Activated CD4-positive, alpha-beta T cell treated with anti-CD3 and anti-CD28 coated beads for 24 hours (primary cell): ENCODE data around the gene SCGB1A1.
"Not testable (repeated sequence)": the region's sequence is repeated elsewhere in the genome, so short reads cannot be mapped to it uniquely, and the experiment has no call there.

ENCODE experiments used
- DNase-seq, 2 donors: peaks; one replicate each; pipeline ENCODE4 v3.0.0-alpha.2; 2020; ENCODE audit warnings: low read depth in 2 of 2

The SCGB1A1 gene, protein sequence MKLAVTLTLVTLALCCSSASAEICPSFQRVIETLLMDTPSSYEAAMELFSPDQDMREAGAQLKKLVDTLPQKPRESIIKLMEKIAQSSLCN

DNA sequence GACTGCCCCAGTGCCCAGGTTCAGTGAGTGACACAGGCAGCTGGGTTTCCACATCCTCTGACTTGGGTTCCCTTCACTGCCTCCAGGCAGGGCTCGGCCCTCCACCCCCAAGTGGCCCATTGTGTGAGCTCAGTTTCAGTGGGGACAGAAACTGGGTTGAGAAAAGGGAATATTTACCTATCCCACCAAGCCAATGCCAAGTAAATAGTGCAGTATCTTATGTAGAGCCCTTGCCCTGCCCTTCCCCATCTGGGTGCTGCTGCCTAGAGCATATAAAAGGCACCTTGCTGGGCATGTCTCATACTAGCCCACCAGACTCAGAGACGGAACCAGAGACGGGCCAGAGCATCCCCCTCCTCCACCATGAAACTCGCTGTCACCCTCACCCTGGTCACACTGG lies at the start of gene SCGB1A1:
Gene SCGB1A1, plus strand, starts transcription at position 301 of the 400 bp plus-strand sequence. Its CDS starts 63 bp downstream, at position 364.
- DNase-seq: no peak

DNA sequence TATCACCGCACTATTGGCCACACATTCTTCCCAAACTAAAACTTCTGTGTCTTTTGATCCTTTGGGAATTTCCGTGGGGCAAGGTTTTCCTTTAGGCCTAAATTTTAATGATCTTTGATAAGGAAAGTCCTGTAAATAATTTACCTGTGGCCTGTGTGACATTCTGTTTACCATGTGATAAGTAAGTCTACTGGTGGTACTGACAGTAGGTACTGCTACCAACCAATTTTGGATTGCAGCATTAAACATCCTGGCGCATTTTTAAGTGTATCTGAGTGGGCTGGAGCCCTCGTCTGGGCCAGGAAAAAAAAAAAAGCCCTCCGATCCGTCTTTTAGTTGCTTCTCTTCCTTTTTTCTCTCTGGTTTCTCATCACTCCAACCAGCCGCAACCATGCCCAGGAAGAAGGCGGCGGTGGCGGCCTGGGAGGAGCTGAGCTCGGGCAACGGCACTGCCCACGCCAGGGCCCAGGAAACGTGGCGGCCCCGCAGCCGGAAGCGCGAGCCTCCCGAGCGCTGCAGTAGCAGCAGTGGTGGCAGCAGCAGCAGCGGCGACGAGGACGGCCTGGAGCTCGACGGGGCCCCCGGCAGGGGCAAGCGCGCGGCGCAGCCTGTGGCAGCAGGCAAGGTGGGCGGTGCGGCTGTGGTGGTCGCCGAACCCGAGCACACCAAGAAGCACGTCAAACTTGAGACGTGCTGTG lies 47.9 kb upstream of the SCGB1A1 start:
- DNase-seq: peak in 1 of 2 donors; percentile 28

DNA sequence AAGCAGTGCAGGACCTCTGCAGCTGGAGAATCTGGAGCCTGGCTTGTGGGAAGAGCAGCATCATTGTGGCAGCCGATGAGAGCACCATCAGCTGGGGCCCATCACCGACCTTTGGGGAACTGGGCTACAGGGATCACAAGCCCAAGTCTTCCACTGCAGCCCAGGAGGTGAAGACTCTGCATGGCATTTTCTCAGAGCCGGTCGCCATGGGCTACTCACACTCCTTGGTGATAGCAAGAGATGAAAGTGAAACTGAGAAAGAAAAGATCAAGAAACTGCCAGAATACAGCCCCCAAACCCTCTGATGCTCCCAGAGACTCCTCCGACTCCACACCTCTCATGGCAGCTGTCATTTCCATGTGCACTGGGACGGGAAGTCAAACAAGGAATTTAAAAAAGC lies 46.0 kb upstream of the SCGB1A1 start:
- DNase-seq: no peak

DNA sequence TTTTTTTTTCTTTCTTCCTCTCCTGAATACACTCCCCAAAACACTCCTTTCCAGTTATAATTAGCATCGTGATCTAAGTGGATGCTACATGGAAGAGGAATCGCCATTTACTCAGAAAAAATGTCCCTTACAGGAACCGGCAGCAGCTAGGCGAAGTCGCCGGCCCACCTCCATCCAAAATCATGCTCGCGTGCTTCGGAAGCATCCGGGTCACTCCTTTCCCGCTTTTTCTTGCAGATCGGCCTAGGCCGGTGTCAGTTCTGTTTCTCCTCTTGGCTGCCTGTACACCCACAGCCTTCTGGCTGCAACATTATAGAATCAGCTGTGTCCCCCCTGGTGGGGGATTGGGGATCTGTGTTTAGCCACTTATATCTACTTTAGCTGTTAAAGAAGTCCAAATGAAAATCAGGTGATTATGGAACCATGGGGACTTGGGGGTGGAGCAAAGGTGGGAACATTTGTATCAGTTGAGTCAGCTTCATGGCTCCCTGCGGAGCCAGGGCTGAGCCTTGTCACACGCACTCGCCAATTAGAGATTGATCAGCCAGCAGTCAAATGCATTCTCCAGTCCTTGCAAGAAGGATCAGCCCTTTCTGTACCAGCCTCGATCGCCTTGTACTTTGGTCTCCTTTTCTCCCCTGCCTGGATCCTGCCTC lies 45.2 kb upstream of the SCGB1A1 start:
- no peak for DNase-seq

DNA sequence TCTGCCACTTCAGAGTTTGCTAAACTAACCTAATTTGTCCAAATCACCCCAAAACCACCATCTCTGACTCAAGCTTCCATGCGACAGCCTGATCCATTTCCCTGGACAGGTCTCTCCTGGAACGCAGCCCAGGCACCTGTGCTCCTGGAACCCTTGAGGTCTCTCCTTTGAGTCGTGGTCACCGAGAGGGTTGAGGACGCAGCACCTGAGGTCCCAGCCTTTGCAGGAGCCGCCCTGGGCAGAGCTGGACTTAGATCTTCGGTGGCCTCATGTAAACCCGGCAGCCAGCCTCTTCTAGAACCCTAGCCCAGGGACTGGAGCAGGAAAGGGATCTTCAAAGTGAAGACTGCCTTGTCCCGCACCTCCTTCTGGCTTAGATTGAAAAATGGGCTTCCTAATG lies 44.0 kb upstream of the SCGB1A1 start:
- no peak for DNase-seq

DNA sequence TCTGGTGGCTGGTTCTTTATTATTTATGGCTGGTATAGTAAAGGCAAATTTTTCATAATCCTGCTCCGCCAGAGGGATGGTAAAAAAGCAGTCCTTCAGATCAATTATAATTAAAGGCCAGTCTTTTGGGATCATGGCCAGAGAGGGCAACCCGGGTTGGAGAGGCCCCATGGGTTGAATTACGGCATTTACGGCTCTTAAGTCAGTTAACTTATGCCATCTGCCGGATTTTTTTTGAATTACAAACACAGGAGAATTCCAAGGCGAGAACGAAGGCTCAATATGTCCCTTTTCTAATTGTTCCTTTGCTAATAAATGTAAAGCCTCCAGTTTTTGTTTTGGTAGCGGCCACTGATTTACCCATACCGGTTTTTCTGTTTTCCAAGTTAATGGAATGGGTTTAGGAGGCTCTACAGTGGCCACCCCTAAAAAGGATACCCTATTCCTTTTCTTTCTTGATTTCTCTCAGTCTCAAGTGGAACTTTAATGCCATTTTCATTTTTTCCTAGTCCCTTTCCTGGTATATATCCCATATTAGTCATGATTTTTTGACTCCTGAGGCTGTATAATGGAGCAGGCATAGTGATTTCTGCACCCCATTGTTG lies 40.3 kb upstream of the SCGB1A1 start:
- not testable (repeated sequence) for DNase-seq

DNA sequence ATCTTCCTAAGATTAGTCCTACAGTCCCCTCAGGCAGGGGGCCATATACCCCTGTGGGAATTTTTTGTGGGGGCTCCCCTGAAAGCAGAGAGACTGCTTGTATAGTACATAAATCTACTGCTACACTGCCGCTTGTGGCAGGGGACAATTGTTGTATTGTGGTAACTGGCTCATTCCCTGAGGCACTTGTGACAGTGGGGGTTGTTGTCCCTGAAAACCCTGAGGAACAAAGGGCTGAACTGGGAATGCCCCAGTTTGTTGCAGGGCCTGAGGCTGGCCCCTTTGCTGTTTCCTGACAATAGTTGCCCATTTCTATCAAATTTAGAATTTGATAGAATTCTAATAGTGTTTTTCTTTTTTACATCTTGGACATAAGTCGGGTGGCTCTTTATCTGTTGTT lies 39.2 kb upstream of the SCGB1A1 start:
- not testable (repeated sequence) for DNase-seq

DNA sequence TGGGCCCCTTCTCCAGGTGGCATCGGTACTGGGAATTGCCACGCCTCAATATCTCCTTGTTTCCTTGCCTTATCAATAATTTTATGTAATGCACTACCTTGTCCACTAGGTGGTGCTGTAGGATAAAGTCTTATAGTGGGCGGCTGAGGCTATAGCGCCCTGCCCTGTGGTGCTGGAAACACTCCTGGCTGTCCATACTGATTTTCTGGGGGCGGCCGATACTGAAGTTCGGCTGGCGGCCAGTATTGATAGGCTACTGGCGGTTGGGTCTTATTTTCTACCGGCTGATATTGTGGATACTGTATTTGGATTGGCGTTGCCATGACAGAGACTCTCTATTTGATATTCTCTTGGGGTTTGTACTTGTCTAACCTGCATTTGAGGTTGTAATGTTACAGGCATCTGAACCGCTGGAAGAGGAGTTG lies 38.0 kb upstream of the SCGB1A1 start:
- not testable (repeated sequence) for DNase-seq

DNA sequence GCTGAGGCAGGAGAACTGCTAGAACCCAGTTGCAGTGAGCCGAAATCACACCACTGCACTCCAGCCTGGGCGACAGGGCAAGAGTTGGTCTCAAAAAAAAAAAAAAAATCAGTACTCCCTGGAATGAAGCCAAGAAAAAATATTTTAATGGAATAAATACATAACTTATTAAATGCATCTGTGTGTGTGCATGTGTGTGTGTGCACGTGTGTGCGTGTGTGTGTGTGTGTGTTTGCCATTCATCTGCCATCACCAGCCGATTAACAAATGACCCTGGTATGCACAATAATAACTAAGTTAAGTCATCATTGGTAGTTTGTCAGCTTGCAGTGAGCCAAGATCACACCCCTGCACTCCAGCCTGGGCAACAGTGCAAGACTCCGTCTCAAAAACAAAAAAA lies 35.0 kb upstream of the SCGB1A1 start:
- DNase-seq: no peak

DNA sequence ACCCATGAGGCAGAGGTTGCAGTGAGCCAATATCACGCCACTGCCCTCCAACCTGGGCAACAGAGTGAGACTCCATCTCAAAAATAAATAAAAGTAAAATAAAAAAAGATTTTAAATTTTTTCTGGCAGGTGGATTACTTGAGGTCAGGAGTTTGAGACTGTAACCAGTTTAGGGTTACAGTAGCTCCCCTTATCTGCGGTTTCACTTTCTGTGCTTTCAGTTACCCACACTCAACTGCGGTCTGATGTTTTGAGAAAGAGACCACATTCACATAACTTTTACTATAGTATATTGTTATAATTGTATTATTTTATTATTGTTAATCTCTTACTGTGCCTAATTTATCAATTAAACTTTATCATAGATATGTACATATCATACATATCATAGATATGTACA lies 32.8 kb upstream of the SCGB1A1 start:
- DNase-seq: not testable (repeated sequence)

DNA sequence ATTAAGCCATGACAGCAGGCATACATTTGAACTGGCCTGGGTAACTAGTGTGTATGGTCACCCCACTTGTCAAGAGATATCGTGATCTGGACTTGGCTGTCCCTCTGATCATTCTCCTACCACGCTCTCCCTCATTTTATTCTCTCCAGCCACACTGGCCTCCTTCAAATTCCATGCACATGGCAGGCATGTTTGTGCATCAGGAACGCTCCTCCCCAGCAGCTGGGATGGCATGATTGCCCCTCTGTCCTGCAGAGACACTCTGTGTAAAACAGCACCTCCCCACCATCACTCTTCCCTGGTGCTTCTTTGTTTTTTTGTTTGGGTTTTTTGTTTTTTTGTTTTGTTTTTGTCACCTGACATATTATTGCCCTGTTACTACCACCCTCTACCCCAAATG lies 31.5 kb upstream of the SCGB1A1 start:
- DNase-seq: no peak

DNA sequence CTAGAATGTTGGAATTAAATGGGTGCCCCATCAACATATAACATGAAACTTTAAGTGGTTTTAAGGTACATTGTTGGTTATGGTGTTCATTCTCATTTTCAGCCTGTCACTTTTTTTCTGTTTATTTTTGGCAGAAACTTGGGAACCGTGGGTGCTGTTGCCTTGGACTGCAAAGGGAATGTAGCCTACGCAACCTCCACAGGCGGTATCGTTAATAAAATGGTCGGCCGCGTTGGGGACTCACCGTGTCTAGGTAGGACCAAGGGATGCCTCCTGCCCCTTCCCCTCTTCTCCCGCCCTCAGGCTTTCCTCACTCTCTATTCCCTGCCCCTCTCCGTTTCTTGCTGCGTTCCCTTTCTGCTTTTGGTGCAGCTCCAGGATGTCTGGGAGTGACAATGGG lies 29.8 kb upstream of the SCGB1A1 start:
- no peak for DNase-seq

DNA sequence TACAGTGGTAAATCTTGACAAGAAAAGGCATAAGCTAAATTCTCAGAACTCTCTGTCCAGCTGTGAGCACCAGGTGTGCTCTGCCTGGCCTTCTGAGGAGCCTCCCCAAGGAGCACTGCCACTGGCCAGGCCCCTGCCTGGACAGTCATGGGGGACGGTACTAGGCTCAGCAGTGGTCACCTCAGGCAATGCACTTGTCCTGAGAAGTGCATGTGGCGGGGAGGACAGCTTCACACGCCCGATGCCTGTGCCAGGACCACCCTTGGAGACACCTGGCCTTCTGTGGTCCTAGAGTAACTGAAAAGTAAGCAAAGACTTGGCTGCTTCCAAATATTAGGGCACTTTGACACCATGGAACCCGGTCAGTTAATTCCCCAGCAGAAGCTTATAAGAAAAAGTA lies 28.6 kb upstream of the SCGB1A1 start:
- no peak for DNase-seq

DNA sequence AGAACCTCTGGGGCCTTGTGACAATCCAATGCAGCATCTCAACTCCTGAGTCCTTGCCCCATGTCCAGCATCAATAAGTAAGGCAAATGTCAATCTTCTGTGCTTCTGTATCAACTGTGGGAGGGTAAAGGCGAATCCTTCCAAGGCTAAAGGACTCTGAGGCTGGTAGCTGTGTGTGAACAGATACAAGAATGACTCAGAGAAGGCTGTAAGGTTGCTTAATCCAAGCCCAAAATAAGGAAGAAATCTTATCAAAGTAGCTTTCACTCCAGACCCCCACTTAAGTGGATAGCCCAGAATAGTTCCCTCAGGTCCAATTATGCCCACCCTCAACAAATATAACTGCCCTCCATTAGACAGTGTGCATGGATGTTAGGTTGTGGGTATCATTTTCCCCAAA lies 28.1 kb upstream of the SCGB1A1 start:
- no peak for DNase-seq

DNA sequence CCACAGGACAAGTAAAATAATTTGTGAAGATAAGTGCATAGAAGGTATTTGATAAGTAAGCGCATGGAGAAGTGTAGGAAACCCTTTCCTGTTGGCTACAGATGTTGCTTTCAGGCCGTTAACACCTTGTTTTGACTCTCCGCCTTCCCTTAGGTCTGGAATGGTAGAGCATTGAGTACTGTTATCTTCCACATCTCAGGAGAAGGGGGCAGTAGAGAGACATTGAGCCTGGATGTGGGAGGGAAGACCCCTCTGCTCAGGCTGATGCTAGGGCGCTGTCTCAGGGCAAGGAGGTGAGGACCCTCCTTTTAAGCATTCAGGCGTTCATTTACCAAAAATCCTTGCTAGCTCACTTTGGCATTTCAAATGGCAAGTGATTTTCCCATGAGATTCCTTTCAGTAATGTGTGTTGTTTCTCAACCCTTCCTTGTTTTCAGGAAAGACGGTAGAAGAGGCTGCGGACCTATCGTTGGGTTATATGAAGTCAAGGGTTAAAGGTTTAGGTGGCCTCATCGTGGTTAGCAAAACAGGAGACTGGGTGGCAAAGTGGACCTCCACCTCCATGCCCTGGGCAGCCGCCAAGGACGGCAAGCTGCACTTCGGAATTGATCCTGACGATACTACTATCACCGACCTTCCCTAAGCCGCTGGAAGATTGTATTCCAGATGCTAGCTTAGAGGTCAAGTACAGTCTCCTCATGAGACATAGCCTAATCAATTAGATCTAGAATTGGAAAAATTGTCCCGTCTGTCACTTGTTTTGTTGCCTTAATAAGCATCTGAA lies 27.0 kb upstream of the SCGB1A1 start:
- DNase-seq: no peak

DNA sequence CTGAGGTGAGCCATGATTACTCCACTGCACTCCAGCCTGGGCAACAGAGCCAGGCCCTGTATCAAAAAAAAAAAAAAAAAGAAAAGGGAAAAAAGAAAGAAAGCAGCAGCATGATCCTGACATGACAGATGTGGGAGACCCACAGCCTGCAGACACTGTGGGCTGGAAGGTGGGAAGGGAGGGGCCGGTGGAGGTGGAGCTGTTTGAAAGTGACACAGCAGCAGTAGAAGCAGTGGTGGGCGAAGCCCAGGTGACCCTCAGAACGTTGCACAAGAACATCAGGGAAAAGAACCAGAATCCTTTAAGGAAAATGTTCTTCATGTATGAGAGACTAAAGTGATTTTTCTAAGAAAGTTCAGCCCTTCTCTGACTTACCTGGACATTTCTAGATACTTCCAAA lies 26.3 kb upstream of the SCGB1A1 start:
- no peak for DNase-seq

DNA sequence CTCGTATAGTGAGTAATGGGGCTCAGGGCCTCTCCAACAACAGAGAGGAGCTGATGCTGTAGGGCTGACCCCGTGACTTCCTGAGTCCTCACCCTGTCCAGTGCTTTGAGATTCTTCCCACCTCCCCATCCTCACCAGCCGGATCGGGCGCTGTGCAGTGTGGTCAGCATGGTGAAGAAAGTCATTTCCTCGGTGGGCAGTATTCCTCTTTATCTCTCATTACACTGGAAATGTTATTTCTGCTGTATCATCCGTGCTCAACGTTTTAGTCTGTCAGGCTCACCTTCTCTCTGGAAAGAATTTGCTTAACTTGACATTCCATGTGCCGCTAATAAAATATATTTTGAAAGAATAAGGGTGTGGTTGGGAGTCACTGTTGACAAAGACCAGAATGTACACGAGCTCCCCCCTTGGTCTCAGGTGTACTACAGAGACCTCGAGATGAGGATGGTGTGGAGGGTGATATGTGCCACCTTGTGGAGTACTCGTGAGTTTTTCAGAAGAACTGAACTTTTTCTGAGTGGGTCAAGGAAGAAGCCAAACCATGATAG lies 25.7 kb upstream of the SCGB1A1 start:
- no peak for DNase-seq

DNA sequence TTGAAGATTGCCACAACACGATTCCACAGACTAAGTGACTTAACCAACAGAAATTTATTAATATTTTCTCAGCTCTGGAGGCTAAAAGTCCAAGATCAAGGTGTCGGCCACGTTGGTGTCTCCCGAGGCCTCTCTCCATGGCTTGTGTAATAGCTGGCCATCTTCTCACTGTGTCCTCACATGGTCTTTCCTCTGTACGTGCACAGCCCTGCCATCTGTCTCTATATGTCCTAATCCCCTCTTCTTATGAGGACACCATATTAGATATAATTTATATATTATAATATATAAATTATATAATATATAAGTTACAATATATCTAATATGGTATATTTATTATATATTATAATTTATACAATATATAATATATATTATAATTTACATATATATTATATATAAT lies 25.1 kb upstream of the SCGB1A1 start:
- DNase-seq: no peak

DNA sequence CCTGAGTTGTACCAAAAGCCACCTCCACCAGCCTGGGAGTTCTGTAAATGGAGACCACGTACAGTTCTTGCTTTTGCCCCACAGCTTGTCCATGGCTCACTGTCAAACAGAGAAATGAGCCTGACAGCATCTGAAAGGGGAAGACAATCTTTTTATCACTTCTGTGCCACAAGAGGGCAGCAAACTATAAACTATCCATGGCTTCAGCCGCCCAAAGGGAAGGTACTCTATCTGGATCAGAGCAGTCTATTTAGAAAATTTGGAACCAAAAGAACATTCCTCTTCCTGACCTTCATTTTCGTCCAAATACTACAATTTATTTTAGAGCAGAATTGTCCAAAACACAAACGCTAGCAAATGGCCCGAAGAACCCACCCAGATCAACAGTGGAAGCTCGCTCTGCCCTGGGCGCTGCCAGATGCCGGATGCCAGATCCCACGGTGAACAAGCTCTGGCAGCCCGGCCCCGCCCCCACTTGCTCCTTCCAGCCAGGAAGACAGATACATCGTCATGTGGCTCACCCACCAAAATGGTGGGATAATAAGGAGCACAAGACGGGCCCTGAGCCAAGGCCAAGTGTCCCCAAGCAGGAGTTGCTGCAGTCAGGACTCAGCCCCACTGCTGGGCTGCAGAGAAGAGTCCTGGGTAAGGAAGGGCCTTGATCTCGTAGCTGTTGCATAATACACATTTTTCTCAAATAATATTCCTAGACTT lies 23.9 kb upstream of the SCGB1A1 start:
- peak in 1 of 2 donors; percentile 36 for DNase-seq

DNA sequence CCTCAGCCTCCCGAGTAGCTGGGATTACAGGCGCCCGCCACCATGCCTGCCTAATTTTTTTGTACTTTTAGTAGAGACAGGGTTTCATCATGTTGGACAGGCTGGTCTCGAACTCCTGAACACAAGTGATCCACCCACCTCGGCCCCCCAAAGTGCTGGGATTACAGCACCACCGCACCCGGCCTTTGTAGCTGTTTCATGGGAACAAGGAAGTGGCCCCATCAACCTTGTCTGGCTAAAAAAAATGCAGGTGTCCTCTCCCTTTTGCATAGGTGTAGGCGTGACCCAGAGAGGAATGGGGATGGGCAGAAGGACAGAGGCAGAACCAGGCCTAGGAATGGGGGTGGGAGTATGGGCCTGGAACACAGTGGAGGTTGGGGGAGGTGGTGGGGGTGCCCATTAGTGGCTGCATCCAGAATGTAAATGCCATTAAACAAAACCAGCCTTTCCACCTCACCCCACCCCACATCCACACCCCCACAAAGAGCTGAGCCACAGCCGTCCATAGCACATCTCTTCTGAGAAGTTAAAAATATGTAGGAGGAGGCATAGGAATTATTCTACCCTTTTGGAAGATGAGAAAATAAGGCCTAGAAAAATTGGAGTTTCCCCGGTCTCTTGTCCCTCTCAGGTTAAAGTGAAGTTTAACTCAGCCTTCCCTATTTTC lies 22.8 kb upstream of the SCGB1A1 start:
- DNase-seq: no peak
